H1 (cell line): ENCODE measurements around the gene AHNAK2. TPM values are rescaled to one million over a fixed set of nuclear protein-coding genes. Genes with fewer than 3 reads are reported as not detected.

Source experiments
- CTCF ChIA-PET: fragments of 300-600 bp; sonication (Branson Sonifier 250); formaldehyde crosslinking; loops from one replicate; lab custom pipeline; 2021; ENCODE audit not compliant: partially characterized antibody; lab: Charles Lee
- POLR2A ChIA-PET: fragments of 300-600 bp; sonication (Branson Sonifier 250); formaldehyde crosslinking; loops from one replicate; lab custom pipeline; 2021; ENCODE audit warnings: inconsistent platforms; ENCODE audit not compliant: partially characterized antibody; lab: Charles Lee
- DNase-seq, 2 experiments: peaks; one replicate each; pipeline versions ENCODE4 v3.0.0 to v3.0.0-alpha.2; 2010 to 2022; ENCODE audit warnings: low spot score in 2 of 2, low read depth in 1 of 2, mixed read lengths in 1 of 2
- FAIRE-seq: peaks from 2 replicates; lab custom pipeline; 2011; peaks lifted over from hg19 to GRCh38; lab: Jason Lieb, UNC
- H2AFZ ChIP-seq: 2 replicates; pipeline ENCODE4 v1.8.1; 2012; ENCODE audit warnings: low read length, inconsistent platforms
- H2AK5ac ChIP-seq: 2 replicates; pipeline ENCODE4 v1.6.1; 2013; ENCODE audit warnings: low read depth, low read length
- H2BK120ac ChIP-seq: replicated peaks from 2 replicates; pipeline ENCODE3; 2013; ENCODE audit warnings: low read depth, low read length, inconsistent platforms
- H2BK12ac ChIP-seq: 2 replicates; pipeline ENCODE4 v1.6.1; 2013; ENCODE audit warnings: low read depth, low read length
- H2BK15ac ChIP-seq: 2 replicates; pipeline ENCODE4 v1.6.1; 2013; ENCODE audit warnings: low read length
- H2BK20ac ChIP-seq: 2 replicates; pipeline ENCODE4 v1.6.1; 2013; ENCODE audit warnings: low read length
- H2BK5ac ChIP-seq: 2 replicates; pipeline ENCODE4 v1.6.1; 2013; ENCODE audit warnings: low read depth, low read length
- H3K14ac ChIP-seq: 2 replicates; pipeline ENCODE4 v1.6.1; 2013; ENCODE audit warnings: inconsistent platforms; ENCODE audit not compliant: insufficient read length
- H3K18ac ChIP-seq: 2 replicates; pipeline ENCODE4 v1.6.1; 2013; ENCODE audit warnings: low read length; ENCODE audit errors: extremely low read depth
- H3K23ac ChIP-seq: 2 replicates; pipeline ENCODE4 v1.6.1; 2013; ENCODE audit warnings: inconsistent platforms; ENCODE audit not compliant: insufficient read length
- H3K23me2 ChIP-seq: 2 replicates; pipeline ENCODE4 v1.6.1; 2013; ENCODE audit warnings: low read depth, low read length
- H3K27ac ChIP-seq: 2 replicates; pipeline ENCODE4 v1.6.1; 2011; ENCODE audit warnings: low read depth, low read length, inconsistent platforms
- H3K27me3 ChIP-seq, 4 experiments: replicated peaks in 1 of 4; 1 replicate in 1 of 4; 2 replicates in 3 of 4; pipeline versions ENCODE4 v1.6.1 to v1.8.1; 2011 to 2013; ENCODE audit warnings: low read length in 3 of 4, mild to moderate bottlenecking in 3 of 4, inconsistent platforms in 2 of 4, mixed read lengths in 2 of 4, moderate library complexity in 1 of 4; ENCODE audit not compliant: control insufficient read depth in 3 of 4, insufficient read depth in 3 of 4; ENCODE audit errors: extremely low read depth in 1 of 4
- H3K36me3 ChIP-seq, 4 experiments: 2 replicates each; pipeline versions ENCODE4 v1.6.1 to v1.8.1; 2011 to 2013; ENCODE audit warnings: mild to moderate bottlenecking in 4 of 4, low read length in 3 of 4, moderate library complexity in 2 of 4, control low read depth in 1 of 4, inconsistent platforms in 1 of 4; ENCODE audit not compliant: insufficient read depth in 4 of 4, control insufficient read depth in 2 of 4
- H3K4ac ChIP-seq: replicated peaks from 2 replicates; pipeline ENCODE3; 2013; ENCODE audit warnings: low read length, low read depth, mixed read lengths, inconsistent platforms; ENCODE audit not compliant: insufficient read length
- H3K4me1 ChIP-seq, 4 experiments: replicated peaks in 1 of 4; 1 replicate in 1 of 4; 2 replicates in 3 of 4; pipeline versions ENCODE4 v1.6.1 to v1.8.1; 2011 to 2013; ENCODE audit warnings: low read length in 3 of 4, inconsistent platforms in 2 of 4, mixed read lengths in 1 of 4; ENCODE audit not compliant: insufficient read depth in 4 of 4, control insufficient read depth in 3 of 4
- H3K4me2 ChIP-seq, 2 experiments: 2 replicates each; pipeline versions ENCODE4 v1.6.1 to v1.8.1; 2011 to 2013; ENCODE audit warnings: low read depth in 2 of 2, low read length in 2 of 2, control low read depth in 1 of 2, inconsistent platforms in 1 of 2, mild to moderate bottlenecking in 1 of 2; ENCODE audit not compliant: insufficient read depth in 1 of 2
- H3K4me3 ChIP-seq, 4 experiments: fragments of 200-600, 300-600 bp in 1 of 4; sonication (generic), shearing (Covaris generic), sonication (Bioruptor Twin) in 1 of 4; 2 replicates each; pipeline versions ENCODE4 v1.5.1 to v1.8.1; 2011 to 2016; ENCODE audit warnings: low read length in 4 of 4, low read depth in 3 of 4, control low read depth in 2 of 4, inconsistent platforms in 2 of 4, mild to moderate bottlenecking in 2 of 4, mixed read lengths in 1 of 4, moderate library complexity in 1 of 4; ENCODE audit not compliant: insufficient read depth in 2 of 4; ENCODE audit errors: extremely low read depth in 1 of 4
- H3K56ac ChIP-seq: replicated peaks from 2 replicates; pipeline ENCODE3; 2013; ENCODE audit warnings: low read depth, mild to moderate bottlenecking, mixed read lengths, low read length, inconsistent platforms; ENCODE audit not compliant: insufficient read length
- H3K79me1 ChIP-seq: 2 replicates; pipeline ENCODE4 v1.6.1; 2013; ENCODE audit warnings: low read depth, low read length, control low read depth
- H3K79me2 ChIP-seq, 2 experiments: 2 replicates each; pipeline versions ENCODE4 v1.6.1 to v1.8.1; 2012 to 2013; ENCODE audit warnings: low read length in 2 of 2, mild to moderate bottlenecking in 2 of 2, inconsistent platforms in 1 of 2; ENCODE audit not compliant: insufficient read depth in 2 of 2, control insufficient read depth in 1 of 2
- H3K9ac ChIP-seq, 4 experiments: replicated peaks in 1 of 4; 1 replicate in 1 of 4; 2 replicates in 3 of 4; pipeline versions ENCODE4 v1.6.1 to v1.8.1; 2011 to 2013; ENCODE audit warnings: low read depth in 3 of 4, low read length in 3 of 4, control low read depth in 2 of 4, mild to moderate bottlenecking in 2 of 4, moderate library complexity in 2 of 4, inconsistent platforms in 1 of 4; ENCODE audit errors: extremely low read depth in 1 of 4
- H3K9me3 ChIP-seq, 2 experiments: 2 replicates each; pipeline versions ENCODE4 v1.6.1 to v1.8.1; 2012 to 2013; ENCODE audit warnings: mild to moderate bottlenecking in 2 of 2, moderate library complexity in 2 of 2, control low read depth in 1 of 2, inconsistent platforms in 1 of 2, low read depth in 1 of 2, low read length in 1 of 2, mixed read lengths in 1 of 2; ENCODE audit not compliant: insufficient read depth in 2 of 2
- H4K20me1 ChIP-seq, 2 experiments: replicated peaks in 1 of 2; 2 replicates each; pipeline versions ENCODE3 to v1.8.1; 2011 to 2013; ENCODE audit warnings: inconsistent platforms in 2 of 2, low read length in 2 of 2, mild to moderate bottlenecking in 1 of 2; ENCODE audit not compliant: insufficient read depth in 2 of 2, control insufficient read depth in 1 of 2
- H4K5ac ChIP-seq: 2 replicates; pipeline ENCODE4 v1.6.1; 2013; ENCODE audit warnings: low read length, low read depth, mixed read lengths, inconsistent platforms; ENCODE audit not compliant: insufficient read length
- H4K8ac ChIP-seq: 2 replicates; pipeline ENCODE4 v1.8.0; 2013; ENCODE audit warnings: mild to moderate bottlenecking, moderate library complexity, low read length, inconsistent platforms; ENCODE audit not compliant: insufficient read depth; ENCODE audit errors: extremely low read depth
- H4K91ac ChIP-seq: replicated peaks from 2 replicates; pipeline ENCODE3; 2013; ENCODE audit warnings: low read length, mixed read lengths, inconsistent platforms; ENCODE audit not compliant: insufficient read length
- CTBP2 ChIP-seq: IDR thresholded peaks from 2 replicates; pipeline ENCODE4 v1.7.0; 2011; ENCODE audit warnings: borderline replicate concordance, mild to moderate bottlenecking, moderate library complexity, mixed read lengths, low read length; ENCODE audit not compliant: insufficient read depth, insufficient read length
- GABPA ChIP-seq: IDR thresholded peaks from 2 replicates; pipeline ENCODE4 v1.6.1; 2011; ENCODE audit warnings: mild to moderate bottlenecking, low read length, moderate library complexity, borderline replicate concordance; ENCODE audit not compliant: insufficient read depth
- HDAC2 ChIP-seq, 2 experiments: fragments of 300-600 bp in 1 of 2; sonication (generic) in 1 of 2; IDR thresholded peaks; 2 replicates each; pipeline ENCODE4 v1.6.1; 2011 to 2012; ENCODE audit warnings: low read depth in 2 of 2, low read length in 2 of 2, mild to moderate bottlenecking in 2 of 2, moderate library complexity in 2 of 2, borderline replicate concordance in 1 of 2, inconsistent platforms in 1 of 2
- NRF1 ChIP-seq: IDR thresholded peaks from 2 replicates; pipeline ENCODE4 v1.6.1; 2011; ENCODE audit warnings: mild to moderate bottlenecking, low read depth, low read length, improper control_type of control experiment
- PHF8 ChIP-seq: fragments of 200-600 bp; sonication (generic); conservative IDR thresholded peaks from 2 replicates; pipeline ENCODE4 v1.7.1; 2012; ENCODE audit warnings: low read depth, mild to moderate bottlenecking, inconsistent platforms, low read length, moderate library complexity
- POLR2A ChIP-seq, 2 experiments: IDR thresholded peaks; 1 replicate in 1 of 2; 2 replicates in 1 of 2; pipeline ENCODE4 v1.6.1; 2011; ENCODE audit warnings: low read depth in 2 of 2, low read length in 2 of 2, mild to moderate bottlenecking in 2 of 2; ENCODE audit errors: control extremely low read depth in 1 of 2
- WGBS, 2 experiments: shearing (Covaris generic) in 1 of 2; methylation state at CpG; one replicate each; pipeline versions ENCODE4 v1.1.6 to v1.1.7; 2013 to 2015; ENCODE audit warnings: low lambda C conversion rate in 2 of 2, mixed read lengths in 2 of 2, inconsistent platforms in 1 of 2, low coverage in 1 of 2, missing lambda C conversion rate in 1 of 2; ENCODE audit not compliant: insufficient replicate concordance in 2 of 2, insufficient coverage in 1 of 2, insufficient read length in 1 of 2; ENCODE audit errors: extremely low coverage in 1 of 2, missing lambda C conversion rate in 1 of 2; 5-methylcytosine and 5-hydroxymethylcytosine counted together
- polyA plus RNA-seq, 7 experiments: library from polyadenylated mRNA; depleted of rRNA in 3 of 7; stranded (reverse) in 5 of 7; unstranded in 2 of 7; fragments of >200 nt in 5 of 7; fragments of 200-250 nt in 2 of 7; gene quantifications; 1 replicate in 5 of 7; 2 replicates in 1 of 7; 4 replicates in 1 of 7; pipeline versions ENCODE4 v1.2.1 to v1.2.3, GENCODE V29; 2011 to 2013; ENCODE audit warnings: missing spikeins in 2 of 7, mixed read lengths in 2 of 7
- total RNA-seq: library from RNA; stranded (reverse); fragmentation: NEBNext Ultra II Directional; extraction: Animal tissue kit (Norgen Biotek cat#: 25700); gene quantifications from 2 replicates; pipeline ENCODE4 v1.2.1, GENCODE V29; 2021

Gene AHNAK2
- total and polyA plus RNA-seq, 2 of the 8 experiments (the other 6 are each of a cell fraction or from before 2014, with no cell fraction given) = 0.95 to 2.0 TPM

- H4K5ac ChIP-seq = no peak overlapping the region
- no peak overlapping the region for H4K91ac ChIP-seq
- H2BK15ac ChIP-seq = no peak overlapping the region
- peaks cover 20% of the 10 kb centered on the region for H3K79me1 ChIP-seq
- no peak overlapping the region for H3K18ac ChIP-seq
- no peak overlapping the region for H3K27ac ChIP-seq
- H2AK5ac ChIP-seq = no peak overlapping the region
- H3K4me1 ChIP-seq = peaks cover 4 to 17% (median 12%) of the 10 kb centered on the region in 4 experiments; a peak in 6 of 7 replicates
- DNase-seq (no peak), FAIRE-seq (no peak)
- H2BK20ac ChIP-seq = no peak overlapping the region
- no peak for TF ChIP-seq HDAC2 (IDR thresholded peaks at IDR 0.05; ENCODE audit: borderline replicate concordance in 1 of 2, low read depth in 2 of 2, low read length in 2 of 2)
- no peak for TF ChIP-seq CTBP2
- no peak for TF ChIP-seq GABPA
- no peak for TF ChIP-seq NRF1
- no peak for TF ChIP-seq PHF8
- no peak for TF ChIP-seq POLR2A (IDR thresholded peaks at IDR 0.05; ENCODE audit: control extremely low read depth in 1 of 2, low read depth in 2 of 2, low read length in 2 of 2)
- peaks cover 74 to 96% of the 10 kb centered on the region in 2 experiments for H3K79me2 ChIP-seq
- no peak overlapping the region for H4K8ac ChIP-seq
- no peak overlapping the region; the same call in 1 of the 2 replicates for H2BK5ac ChIP-seq
- peak overlapping the region; percentile 6 for H3K4ac ChIP-seq
- H3K56ac ChIP-seq = no peak overlapping the region
- H2BK12ac ChIP-seq = no peak overlapping the region
- H3K4me3 ChIP-seq = no peak overlapping the region
- H4K20me1 ChIP-seq = peaks cover 51 to 76% of the 10 kb centered on the region in 2 experiments
- no peaks in the 10 kb centered on the region for H3K9me3 ChIP-seq
- H3K36me3 ChIP-seq = peaks cover 2 to 29% (median 14%) of the 10 kb centered on the region in 4 experiments; a peak in 7 of 8 replicates
- peak overlapping the region in 1 of 2 experiments; percentile 54; a peak in 2 of 4 replicates for H3K4me2 ChIP-seq
- no peak overlapping the region for H3K14ac ChIP-seq
- no peak overlapping the region for H3K23ac ChIP-seq
- ChIA-PET POLR2A (interaction anchor here (1.0 to 1.8 kb wide), 2 partner anchors 9 to 60 kb away, joined by 3 to 10 read pairs; no protein-coding TSS in a partner anchor), CTCF (interaction anchor here (1.0 to 2.3 kb wide), 8 partner anchors 10 to 150 kb away, joined by 3 to 10 read pairs (median 5); no protein-coding TSS in a partner anchor)
- H2BK120ac ChIP-seq = no peak overlapping the region
- H3K27me3 ChIP-seq = no peaks in the 10 kb centered on the region
- H2AFZ ChIP-seq = no peak overlapping the region
- H3K23me2 ChIP-seq = peaks cover 12% of the 10 kb centered on the region
- WGBS, 2 experiments = 72% methylated on average over 9 of the region's 9 CpGs; no CpG with 5 or more reads in 1 of the 2 experiments
- H3K9ac ChIP-seq = peak overlapping the region in 1 of 4 experiments; percentile 28; a peak in 1 of 7 replicates
Measured at GRCh38 chr14:105015242-105015641, 37.1 kb upstream of the AHNAK2 start.
